Suppressor macrophage (primary cell): ENCODE results near the gene BLACAT1.
"Not testable (repeated sequence)": the region's sequence is repeated elsewhere in the genome, so short reads cannot be mapped to it uniquely, and the experiment has no call there.

ENCODE experiments used
- DNase-seq, 4 experiments: peaks; one replicate each; pipeline ENCODE4 v3.0.0-alpha.2; 2020 to 2022

BLACAT1 gene

GRCh38 chr1:205406252-205406651, 49.6 kb downstream of the BLACAT1 start:
- not testable (repeated sequence) for DNase-seq
